Measurements from ENCODE around the gene IQSEC1.

The IQSEC1 gene

DNA sequence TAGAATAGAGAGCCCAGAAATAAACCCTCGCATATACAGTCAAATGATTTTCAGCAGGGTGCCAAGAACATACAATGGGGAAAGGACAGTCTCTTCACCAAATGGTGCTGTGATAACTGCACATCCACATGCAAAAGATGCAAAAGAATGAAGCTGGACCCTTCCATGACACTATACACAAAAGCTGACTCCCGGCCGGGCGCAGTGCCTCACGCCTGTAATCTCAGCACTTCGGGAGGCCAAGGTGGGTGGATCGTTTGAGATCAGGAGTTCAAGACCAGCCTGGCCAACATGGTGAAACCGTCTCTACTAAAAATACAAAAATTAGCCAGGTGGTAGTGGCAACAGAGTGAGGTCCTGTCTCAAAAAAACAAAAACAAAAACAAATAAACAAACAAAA lies 43.2 kb upstream of the IQSEC1 start:
- H3K4me3 ChIP-seq (ENCODE audit: low read length), result no peak overlapping the region
- DNase-seq (ENCODE audit: low read depth), result no peak
- TF ChIP-seq, protein P1, sequence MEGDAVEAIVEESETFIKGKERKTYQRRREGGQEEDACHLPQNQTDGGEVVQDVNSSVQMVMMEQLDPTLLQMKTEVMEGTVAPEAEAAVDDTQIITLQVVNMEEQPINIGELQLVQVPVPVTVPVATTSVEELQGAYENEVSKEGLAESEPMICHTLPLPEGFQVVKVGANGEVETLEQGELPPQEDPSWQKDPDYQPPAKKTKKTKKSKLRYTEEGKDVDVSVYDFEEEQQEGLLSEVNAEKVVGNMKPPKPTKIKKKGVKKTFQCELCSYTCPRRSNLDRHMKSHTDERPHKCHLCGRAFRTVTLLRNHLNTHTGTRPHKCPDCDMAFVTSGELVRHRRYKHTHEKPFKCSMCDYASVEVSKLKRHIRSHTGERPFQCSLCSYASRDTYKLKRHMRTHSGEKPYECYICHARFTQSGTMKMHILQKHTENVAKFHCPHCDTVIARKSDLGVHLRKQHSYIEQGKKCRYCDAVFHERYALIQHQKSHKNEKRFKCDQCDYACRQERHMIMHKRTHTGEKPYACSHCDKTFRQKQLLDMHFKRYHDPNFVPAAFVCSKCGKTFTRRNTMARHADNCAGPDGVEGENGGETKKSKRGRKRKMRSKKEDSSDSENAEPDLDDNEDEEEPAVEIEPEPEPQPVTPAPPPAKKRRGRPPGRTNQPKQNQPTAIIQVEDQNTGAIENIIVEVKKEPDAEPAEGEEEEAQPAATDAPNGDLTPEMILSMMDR (conservative IDR thresholded peaks at IDR 0.05; ENCODE audit: low read depth, low read length), result no peak

DNA sequence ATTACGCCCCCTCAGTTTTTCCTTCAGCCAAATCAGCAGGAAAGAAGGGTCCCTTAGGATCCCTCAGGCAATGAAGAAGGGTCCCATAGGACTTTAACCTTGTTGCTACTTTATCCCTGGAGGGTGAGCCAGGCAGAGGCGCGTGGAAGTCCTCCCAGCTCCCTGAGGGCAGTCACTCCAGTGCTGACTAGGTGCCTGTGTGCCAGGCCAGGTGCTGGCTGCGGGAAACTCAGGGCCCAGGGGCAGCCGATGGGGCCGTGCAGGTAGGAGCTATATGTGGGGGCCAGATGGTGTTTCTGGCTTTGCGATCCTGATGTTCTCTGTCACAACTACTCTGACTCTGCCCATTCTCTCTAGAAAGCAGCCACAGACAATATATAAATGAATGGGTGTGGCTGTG lies 42.8 kb upstream of the IQSEC1 start:
- no peak overlapping the region for H3K4me3 ChIP-seq (ENCODE audit: low read length)
- TF ChIP-seq, protein P1 (conservative IDR thresholded peaks at IDR 0.05; ENCODE audit: low read depth, low read length), result no peak
- DNase-seq (ENCODE audit: low read depth), result no peak

DNA sequence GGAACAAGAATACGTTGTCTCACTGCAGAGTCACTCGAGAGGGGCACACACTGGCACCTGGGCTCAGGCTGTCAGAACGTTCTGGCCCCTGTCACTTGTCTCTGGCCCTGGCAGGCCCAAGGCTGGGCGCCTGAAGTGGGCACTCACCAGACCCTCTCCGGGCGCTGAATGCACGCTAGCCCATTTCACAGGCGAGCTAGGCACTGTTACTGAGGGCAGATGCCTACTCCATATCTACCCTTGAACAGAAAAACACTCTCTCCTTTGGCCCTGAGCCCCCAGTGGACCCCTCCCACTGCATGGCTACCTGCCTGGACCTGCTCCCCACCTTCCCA lies 42.3 kb upstream of the IQSEC1 start:
- H3K4me3 ChIP-seq (ENCODE audit: low read length), result no peak overlapping the region
- TF ChIP-seq, protein P1 (conservative IDR thresholded peaks at IDR 0.05; ENCODE audit: low read depth, low read length), result no peak
- no peak for DNase-seq (ENCODE audit: low read depth)

DNA sequence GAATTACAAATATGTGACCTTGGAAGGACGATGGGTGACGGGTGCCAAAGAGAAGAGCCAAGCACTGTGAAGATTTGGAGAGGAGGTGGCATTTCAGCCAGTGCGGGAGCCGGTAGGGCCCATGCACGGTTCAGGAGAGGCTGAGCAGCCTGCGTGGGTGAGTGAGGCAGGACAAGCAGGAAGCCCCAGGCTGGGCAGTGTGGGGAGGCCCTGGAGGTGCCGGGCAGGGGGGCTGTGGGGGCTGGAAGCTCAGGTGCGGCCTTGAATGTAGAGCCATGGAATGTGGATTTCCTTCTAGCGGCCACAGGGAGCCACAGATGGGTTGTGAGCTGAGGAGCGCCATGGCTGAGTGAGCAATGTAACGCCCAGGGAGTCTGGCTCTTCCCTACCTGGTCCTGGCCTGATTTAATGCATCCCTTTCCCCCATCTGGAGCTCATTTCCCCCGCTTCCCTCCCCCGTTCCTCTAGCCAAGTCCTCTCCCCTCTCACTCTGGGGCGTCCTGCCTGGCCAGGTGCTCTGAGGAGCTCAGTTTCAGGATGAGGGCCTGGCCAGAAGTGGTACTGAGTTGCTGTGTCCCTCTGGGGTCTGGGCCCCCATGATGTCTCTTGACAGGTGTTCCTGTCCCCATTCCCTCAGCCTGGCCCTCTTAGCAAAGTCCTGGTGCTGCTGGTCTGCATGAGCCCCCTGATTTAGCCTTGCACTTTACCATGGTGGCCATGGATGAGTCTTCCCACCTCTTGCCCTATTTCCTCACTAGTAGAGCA lies 41.8 kb upstream of the IQSEC1 start:
- H3K4me3 ChIP-seq (ENCODE audit: low read length), result no peak overlapping the region
- TF ChIP-seq, protein P1 (conservative IDR thresholded peaks at IDR 0.05; ENCODE audit: low read depth, low read length), result no peak
- no peak for DNase-seq (ENCODE audit: low read depth)

DNA sequence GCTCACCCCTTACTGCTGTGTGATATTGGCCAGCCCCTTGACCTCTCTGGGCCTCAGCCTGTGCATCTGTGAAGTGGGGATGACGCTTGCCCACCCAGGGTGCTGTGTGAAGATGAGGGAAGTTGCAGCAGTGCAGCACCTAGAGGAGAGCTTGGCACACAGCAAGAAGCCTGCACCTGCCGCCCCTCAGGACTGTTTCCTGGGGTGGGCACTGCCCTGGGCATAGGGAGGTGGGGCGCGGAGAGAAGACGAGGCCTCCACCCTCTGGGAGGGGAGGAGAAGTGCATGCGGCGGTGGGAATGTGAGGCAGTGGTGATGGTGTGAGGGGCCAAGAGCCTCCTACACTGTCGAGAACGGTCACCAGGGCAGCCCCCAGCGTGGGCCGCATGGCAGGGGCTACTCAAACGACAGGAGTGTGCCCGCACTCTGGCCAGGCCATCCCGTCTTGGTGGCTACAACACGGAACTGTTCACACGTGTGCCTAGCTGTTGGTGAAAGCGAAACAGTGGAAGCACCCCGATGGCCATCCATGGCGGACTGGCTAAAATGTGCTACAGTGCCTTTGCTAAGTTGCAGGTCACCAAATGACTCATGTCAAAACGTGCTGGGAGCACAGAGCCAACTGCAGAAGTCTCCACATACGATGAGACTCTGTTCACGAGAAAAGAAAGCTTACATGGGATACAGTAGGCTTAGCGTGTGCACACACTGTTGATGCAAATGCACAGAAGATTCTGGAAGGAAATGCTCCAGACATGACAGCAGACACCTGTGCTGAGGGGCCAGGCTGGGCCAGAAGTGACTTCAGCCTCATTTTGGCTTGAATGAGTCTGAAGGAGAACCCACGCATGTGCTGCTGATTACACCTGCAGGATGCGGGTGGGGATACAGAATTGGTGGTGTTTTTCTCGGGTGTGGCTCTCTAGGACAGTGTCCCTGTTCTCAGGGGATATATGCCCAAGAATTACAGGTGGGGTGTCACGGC lies 40.4 kb upstream of the IQSEC1 start:
- H3K4me3 ChIP-seq (ENCODE audit: low read length), result no peak overlapping the region
- TF ChIP-seq, protein P1 (conservative IDR thresholded peaks at IDR 0.05; ENCODE audit: low read depth, low read length), result no peak
- DNase-seq (ENCODE audit: low read depth), result no peak

DNA sequence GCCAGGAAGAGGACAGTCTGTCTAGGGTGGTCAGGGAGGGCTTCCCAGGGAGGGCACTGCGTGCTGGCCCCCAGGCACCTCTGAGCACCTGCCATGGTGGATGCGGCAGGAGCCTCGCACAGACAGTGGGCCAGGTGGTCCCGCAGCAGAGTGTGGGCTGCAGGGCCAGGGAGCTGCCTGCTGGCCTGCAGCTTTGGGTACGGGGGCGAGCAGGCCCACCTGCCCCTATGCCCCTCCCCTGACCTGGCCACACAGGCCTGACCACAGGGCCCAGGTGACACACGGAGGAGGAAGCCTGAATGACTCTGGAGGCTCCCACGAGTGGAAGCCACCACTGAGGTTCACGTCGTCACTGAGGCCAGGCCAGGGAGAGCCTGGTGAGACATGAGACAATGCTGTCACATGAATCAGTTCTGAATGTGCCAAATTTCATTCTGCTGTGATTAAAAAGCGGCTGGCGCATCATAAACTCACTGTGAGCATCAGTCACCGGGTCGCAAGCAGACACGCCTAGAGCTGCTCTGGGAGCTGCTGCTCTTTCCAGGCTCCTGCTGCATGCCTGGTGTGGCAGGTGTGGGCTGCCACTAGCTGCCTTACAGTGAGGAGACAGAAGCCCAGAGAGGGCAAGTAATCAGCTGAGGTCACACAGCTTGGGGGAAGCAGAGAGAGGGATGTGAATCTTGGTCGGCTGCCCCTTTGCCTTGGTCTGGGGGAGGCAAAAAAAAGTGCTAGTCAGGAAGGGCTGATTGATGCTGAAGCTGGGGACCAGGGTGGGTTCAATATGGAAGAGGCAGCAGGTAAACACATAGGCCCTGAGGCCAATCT lies 39.5 kb upstream of the IQSEC1 start:
- TF ChIP-seq, protein P1 (conservative IDR thresholded peaks at IDR 0.05; ENCODE audit: low read depth, low read length), result no peak
- no peak overlapping the region for H3K4me3 ChIP-seq (ENCODE audit: low read length)
- DNase-seq (ENCODE audit: low read depth), result no peak
